Cardiac septum (tissue), 1 donor: Measurements from ENCODE around the gene SAXO2. TPM values are rescaled to one million over a fixed set of nuclear protein-coding genes. Genes with fewer than 3 reads are reported as not detected.
"Not testable (repeated sequence)": the region's sequence is repeated elsewhere in the genome, so short reads cannot be mapped to it uniquely, and the experiment has no call there.

Experiments used
- DNase-seq: peaks from one replicate; pipeline ENCODE4 v3.0.0-alpha.2; 2020; ENCODE audit warnings: low spot score
- intact Hi-C: fragments of 100-400 bp; cut with DNase I; formaldehyde crosslinking; loops from one replicate; pipeline ENCODE4 v1.14.0; 2022
- total RNA-seq: library from RNA; stranded (reverse); fragmentation: NEBNext Ultra II Directional; extraction: Animal tissue kit (Norgen Biotek cat#: 25700); gene quantifications from one replicate; pipeline ENCODE4 v1.2.1, GENCODE V29; 2021
- donor health status: DM: no; HTN: no; CAD: no.

The SAXO2 gene
- total RNA-seq, 1 donor from 2014 or later, result 3.3 TPM

- DNase-seq, intact Hi-C loops: not testable (repeated sequence)
Measured at GRCh38 chr15:82330921-82331320, 68.3 kb downstream of the SAXO2 start.

GRCh38 chr15:82331576-82332304, 69.1 kb downstream of the SAXO2 start:
- DNase-seq, intact Hi-C loops: not testable (repeated sequence)

GRCh38 chr15:82332711-82333602, 70.3 kb downstream of the SAXO2 start:
- intact Hi-C loops, result not testable (repeated sequence)
- peak; percentile 89 for DNase-seq

GRCh38 chr15:82333603-82334553, 71.3 kb downstream of the SAXO2 start:
- peak; percentile 27 for DNase-seq
- intact Hi-C loops, result not testable (repeated sequence)

Other genes starting within 250 kb of the SAXO2 start
- gene MEX3B, start 216.8 kb upstream of the SAXO2 start, total RNA-seq, result 2.6 TPM
- gene EFL1, start 84 bp upstream of the SAXO2 start, total RNA-seq, result 10.3 TPM
- 0.86 TPM for gene GOLGA6L10, start 86.7 kb downstream of the SAXO2 start, total RNA-seq
- 1.8 TPM for gene GOLGA6L9, start 167.0 kb downstream of the SAXO2 start, total RNA-seq